Transverse colon (tissue), 4 donors: ENCODE measurements around the gene ZNF664.

Source experiments
- EP300 ChIP-seq: sonication (generic); formaldehyde crosslinking; IDR thresholded peaks from one replicate; pipeline ENCODE4 v1.6.1; 2017; ENCODE audit warnings: antibody characterized with exemption, low read depth
- POLR2A ChIP-seq: fragments of 450-650 bp; IDR thresholded peaks from one replicate; pipeline ENCODE4 v1.6.1; 2016; ENCODE audit warnings: antibody characterized with exemption, mild to moderate bottlenecking, moderate library complexity
- POLR2AphosphoS5 ChIP-seq, 3 donors: sonication (generic); formaldehyde crosslinking; IDR thresholded peaks; one replicate each; pipeline ENCODE4 v1.6.1; 2016; ENCODE audit warnings: antibody characterized with exemption in 3 of 3
- TF ChIP-seq, protein P1 (sequence below), 5 experiments: fragments of 200-600 bp in 3 of 5; fragments of 450-650 bp in 2 of 5; sonication (generic) in 3 of 5; IDR thresholded peaks; 1 replicate in 2 of 5; 2 replicates in 3 of 5; pipeline ENCODE4 v1.5.1; 2016 to 2017; ENCODE audit warnings: antibody characterized with exemption in 5 of 5, inconsistent platforms in 3 of 5, mild to moderate bottlenecking in 2 of 5, moderate library complexity in 1 of 5

DNA sequence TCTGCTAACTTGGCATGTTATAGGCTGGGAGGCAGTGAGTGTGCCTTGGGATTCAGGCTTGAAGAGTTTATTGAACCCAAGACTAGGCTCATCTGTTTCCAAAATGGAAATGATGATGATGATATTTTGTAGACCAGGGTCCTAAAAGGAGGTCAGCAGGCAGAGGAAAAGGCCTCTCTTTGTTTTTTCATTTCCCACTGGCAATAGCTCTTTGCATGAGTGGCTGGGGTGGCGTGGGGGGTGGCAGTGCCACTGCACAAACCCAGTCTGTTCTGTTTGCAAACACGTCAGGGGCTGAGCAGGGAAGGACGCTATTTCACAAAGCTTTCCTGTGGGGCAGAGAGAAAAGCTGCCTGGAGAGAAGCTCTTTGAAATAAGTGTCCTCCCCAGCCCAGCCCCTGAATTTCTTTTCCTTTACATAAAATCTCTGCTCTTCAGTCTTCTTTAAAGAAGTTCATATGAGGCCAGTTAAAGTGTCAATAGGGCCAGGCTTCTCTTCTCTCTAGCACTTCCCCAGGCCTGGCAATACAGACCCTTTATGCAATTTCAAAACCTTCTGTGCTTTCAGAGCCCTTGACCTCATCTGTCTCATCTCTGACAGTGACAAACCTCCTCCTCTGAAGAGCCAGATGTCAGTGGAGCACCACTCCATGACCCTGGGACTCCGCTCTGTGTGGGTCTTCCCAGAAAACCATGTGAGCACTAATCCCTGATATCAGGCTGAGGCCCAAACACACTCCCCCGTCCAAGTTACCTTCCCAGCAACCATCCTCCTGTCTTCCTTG is 72.8 kb downstream of the ZNF664 start:
- TF ChIP-seq, protein P1, sequence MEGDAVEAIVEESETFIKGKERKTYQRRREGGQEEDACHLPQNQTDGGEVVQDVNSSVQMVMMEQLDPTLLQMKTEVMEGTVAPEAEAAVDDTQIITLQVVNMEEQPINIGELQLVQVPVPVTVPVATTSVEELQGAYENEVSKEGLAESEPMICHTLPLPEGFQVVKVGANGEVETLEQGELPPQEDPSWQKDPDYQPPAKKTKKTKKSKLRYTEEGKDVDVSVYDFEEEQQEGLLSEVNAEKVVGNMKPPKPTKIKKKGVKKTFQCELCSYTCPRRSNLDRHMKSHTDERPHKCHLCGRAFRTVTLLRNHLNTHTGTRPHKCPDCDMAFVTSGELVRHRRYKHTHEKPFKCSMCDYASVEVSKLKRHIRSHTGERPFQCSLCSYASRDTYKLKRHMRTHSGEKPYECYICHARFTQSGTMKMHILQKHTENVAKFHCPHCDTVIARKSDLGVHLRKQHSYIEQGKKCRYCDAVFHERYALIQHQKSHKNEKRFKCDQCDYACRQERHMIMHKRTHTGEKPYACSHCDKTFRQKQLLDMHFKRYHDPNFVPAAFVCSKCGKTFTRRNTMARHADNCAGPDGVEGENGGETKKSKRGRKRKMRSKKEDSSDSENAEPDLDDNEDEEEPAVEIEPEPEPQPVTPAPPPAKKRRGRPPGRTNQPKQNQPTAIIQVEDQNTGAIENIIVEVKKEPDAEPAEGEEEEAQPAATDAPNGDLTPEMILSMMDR (IDR thresholded peaks at IDR 0.05): no peak
- TF ChIP-seq POLR2AphosphoS5 (IDR thresholded peaks at IDR 0.05) (no peak), EP300 (no peak), POLR2A (no peak)
